GM19025 (cell line): Measurements from ENCODE around the gene PPEF1.
"Not testable (repeated sequence)": the region's sequence is repeated elsewhere in the genome, so short reads cannot be mapped to it uniquely, and the experiment has no call there.

Experiments used
- ATAC-seq: cut with Tn5 transposase; IDR thresholded peaks from one replicate; pipeline ENCODE4 v1.9.1; 2021; ENCODE audit warnings: mild to moderate bottlenecking, low read depth, moderate library complexity; ENCODE audit not compliant: unreplicated experiment

The PPEF1 gene

DNA sequence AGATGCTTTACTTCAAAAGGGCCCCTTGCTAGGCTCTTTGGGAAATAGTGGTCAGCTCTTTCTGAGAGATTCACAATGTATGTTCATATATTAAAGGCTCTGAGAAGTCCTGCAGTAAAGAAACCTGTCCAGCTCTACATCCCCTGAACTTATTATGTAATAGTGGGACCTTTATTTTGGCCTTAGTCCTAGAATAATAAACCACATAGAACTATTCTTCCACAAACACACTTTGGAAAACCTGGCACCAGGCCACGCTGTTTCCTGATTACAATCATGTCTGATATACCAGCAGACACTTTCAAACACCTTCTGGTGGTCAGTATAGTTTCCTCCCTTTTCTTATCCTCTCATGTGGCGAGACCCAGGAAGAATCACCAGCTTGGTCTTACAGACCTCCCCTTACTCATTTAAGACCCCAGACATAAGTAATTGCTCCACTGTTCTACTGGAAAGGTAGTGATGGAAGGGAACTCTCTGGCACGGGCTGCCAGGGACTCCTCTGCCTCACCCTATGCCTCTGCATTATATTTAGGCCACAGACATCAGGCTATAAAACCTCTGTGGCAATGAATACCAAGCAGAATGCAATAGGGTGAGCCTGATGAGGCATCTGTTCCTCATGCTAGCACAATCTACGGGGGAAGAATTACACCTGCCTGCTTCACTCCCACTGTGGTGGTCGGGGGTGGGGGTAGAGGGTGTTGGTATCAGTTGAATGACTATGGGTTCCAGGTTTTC lies 5.7 kb upstream of the PPEF1 start:
- ATAC-seq: no peak

DNA sequence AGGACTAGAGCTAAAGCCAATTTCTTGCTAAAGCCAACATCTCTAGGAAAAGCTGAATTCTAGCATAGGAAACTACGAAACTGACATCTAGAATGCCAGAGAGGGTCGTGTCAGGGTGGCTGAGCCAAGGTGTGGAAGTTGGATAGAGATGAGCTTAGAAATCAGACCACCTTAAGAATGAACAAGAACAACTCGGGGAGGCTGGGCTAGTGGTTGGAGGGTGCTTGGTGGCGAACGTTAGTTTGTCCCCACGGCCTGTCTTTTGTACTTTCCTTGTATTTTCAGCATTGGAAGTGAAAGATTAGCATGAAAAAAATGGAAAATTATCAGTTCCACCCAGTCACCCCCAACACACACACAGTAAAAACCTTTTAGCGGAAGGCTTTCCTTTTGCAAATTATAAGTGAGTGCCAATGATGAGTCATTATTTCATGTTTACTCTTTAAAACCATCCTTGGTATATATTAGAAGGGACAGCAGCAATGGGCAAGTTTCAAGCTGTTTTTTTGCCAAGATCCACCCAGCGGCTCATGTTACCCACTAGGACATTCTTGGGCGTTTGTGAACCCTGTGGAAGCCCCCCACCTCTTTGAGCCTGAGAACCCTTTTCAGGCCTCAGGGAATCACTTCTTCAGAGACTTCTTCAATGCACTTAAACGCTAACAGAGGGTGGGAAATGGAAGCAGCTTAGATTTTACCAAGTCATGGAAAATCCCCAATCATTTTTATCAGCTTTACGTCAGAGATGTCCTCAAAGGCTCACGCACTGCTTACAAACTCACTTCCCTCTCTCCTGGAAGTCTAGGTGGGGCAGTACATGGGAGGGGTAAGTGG lies 4.9 kb upstream of the PPEF1 start:
- no peak for ATAC-seq

DNA sequence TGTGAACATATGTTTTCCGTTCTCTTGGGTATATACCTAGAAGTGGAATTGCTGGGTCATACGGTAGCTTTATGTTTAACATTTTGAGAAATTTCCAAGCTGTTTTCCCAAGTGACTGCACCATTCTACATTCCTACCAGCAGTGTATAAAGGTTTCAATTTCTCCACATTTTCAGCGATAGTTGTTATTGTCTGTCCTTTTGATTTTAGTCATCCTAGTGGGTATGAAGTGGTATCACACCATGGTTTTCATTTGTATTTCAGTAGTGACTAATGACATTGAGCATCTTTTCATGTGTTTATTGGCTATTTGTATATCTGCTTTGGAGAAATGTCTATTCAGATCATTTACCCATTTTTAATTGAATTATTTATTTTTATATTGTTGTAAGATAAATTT lies 2.4 kb downstream of the PPEF1 start:
- ATAC-seq: no peak

DNA sequence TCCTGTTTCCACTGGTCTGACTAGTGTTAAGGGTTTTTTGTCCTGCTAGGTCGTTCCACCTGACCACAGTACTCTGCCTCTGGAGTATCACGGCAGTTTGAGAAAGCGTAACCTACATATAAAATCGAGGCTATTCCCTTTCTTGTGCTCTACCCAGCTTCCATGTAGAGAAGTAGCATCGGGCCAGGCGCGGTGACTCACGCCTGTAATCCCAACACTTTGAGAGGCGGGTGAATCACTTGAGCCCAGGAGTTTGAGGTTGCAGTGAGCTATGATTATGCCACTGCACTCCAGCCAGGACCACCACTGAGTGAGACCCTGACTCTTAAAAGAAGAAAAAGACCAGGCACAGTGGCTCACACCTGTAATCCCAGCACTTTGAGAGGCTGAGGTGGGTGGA lies 7.5 kb downstream of the PPEF1 start:
- ATAC-seq: no peak

DNA sequence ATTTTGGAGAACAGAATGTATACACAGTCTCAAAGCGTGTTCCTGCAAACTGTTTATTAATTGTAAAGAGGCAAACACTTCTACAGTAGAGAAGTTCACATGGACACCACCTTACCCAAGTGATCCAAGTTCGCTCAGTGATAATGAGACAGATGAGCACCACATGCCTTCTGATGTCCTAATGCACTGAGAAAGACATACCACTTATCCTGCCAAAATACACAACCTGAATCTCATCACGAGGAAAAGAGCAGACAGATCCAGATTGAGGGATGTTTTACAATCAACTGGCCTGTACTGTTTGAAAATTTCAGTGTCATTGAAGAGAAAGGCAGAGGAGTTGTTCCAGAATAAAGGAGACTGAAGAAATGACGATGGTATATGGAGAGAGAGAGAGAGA lies 12.4 kb downstream of the PPEF1 start:
- no peak for ATAC-seq

DNA sequence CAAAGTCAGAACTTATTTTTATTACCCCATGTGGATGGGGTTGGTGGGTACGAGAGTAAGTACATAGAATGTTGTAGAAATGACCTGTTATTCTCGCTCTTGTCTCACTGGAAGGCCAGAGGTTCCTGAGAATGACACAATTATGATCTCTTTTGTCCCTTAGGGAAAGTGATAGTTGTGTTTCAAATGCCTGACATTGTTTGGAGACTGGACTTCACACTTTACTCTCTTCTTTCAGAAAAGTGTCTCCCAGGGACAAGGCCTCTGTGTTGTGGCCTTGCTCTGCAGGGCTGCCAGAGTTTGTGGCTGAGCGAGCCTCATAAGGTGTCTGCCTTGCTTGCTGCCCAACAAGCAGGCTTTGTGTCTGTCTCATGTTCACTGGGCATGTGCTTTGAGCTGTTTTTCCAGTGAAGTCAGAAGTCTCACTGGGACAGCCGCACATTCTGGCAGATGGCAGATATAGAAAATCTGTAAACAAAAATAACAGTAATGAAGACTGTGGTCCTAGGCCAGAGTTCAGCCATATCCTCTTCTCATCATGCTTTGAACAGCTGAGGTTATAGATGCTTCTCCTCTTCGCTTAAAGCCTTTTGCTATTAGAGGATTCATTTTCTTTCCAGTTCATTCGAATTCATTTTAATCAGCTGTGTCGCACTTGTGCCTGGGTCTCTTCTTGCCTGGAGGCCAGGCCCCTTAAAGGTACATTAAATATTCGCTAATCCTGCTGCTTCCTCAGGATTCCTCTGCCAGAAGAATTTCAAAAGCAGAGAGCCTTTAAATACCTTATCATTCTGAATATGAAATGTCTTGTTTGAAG lies 14.4 kb downstream of the PPEF1 start:
- ATAC-seq: no peak

DNA sequence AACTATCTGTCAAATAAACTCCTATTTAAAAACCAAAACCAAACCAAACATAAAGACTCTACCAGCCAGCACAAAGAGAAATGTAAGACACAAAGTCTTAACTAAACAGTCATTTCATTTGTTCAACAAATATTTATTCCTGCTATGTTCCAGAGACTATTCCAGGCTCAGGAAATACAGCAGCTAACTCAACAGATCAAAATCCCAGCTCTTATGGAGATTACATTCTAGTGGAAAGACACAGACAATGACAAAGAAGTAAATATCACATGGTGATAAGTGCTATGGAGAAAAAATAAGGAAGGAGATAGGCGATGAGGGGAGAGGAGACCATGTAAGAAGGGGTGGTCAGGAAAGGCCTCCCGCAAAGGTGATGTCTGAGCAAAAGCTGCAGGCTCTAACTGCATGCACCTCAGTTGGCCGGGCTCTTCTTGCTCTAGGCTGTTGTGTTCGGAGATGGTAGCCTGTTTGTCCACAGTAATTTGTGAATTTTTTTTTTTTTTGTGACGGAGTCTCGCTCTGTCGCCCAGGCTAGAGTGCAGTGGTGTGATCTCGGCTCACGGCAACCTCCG lies 15.1 kb downstream of the PPEF1 start:
- ATAC-seq: no peak

DNA sequence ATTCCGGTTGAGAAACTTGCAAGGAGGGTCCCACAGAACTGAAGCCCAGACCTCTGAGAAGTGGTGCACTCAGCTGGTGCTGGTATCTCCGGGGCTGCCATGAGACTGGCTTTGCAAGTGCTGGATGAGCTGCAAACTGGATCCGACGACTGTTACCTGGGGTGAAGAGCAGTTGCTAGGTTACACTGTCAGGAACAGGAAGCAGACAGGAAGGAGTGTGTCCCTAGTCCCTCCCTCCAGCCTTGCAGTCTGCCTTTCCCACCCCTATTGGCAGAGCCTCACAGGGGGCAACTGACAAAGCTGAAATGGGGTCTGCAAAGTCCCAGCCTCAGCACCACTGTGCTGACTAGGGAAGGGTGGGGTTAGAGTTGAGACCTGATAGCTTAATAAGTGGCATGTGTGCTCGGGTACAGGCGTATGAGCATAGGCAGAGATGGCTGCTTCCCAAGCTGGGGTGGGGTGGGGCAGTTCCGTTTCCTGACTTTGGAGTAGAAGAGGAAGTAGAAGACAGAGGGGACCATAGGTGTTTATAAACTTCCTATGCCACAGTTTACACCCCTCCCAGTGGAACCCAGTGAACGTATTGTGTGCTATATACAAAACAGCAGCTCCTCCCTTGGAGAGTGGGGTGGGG lies 18.0 kb downstream of the PPEF1 start:
- ATAC-seq: no peak

DNA sequence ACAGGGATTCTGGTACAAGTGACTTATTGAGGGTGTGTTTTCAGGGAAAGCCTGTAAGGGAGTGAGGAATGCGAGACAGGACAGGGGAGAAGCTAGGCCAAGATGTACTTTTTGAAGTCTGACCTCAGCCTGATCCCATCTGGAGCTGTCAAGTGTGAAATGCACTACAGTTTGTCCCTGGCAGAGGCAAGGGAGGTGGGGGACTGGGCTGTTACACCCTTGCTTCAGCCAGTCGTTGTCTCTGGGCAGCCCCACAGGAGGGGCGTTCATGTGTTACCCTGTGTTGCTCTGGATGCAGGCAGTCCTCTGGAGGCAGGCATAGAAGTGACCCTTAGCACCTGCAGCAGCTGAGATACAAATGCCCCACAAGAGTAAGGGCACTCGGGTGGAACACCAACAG lies 25.8 kb downstream of the PPEF1 start:
- no peak for ATAC-seq

DNA sequence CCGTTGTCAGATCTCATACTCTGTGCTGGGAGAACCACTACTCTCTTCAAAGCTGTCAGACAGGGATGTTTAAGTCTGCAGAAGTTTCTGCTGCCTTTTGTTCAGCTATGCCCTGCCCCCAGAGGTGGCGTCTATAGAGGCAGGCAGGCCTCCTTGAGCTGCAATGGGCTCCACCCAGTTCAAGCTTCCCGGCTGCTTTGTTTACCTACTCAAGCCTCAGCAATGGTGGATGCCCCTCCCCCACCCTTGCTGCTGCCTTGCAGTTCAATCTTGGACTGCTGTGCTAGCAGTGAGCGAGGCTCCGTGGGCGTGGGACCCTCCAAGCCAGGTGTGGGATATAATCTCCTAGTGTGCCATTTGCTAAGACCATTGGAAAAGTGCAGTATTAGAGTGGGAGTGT lies 32.2 kb downstream of the PPEF1 start:
- ATAC-seq: not testable (repeated sequence)

DNA sequence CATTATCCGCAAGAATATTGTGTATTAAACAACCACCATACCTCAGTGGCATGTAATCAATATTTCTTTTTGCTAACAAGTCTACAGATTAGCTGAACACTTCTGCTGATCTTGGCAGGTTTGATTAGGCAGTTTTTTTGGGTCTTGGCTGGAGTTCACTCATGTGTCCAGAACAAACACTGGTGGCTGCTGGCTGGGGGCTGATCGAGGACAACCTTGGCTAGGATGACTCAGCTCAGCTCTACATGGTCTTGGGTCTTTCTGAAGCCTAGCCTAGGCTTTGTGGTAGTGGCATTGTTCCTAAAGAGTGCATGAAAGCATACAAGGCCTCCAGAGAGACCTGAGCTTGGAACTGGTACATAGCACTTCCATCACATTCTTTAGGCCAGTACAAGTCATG lies 41.1 kb downstream of the PPEF1 start:
- no peak for ATAC-seq

DNA sequence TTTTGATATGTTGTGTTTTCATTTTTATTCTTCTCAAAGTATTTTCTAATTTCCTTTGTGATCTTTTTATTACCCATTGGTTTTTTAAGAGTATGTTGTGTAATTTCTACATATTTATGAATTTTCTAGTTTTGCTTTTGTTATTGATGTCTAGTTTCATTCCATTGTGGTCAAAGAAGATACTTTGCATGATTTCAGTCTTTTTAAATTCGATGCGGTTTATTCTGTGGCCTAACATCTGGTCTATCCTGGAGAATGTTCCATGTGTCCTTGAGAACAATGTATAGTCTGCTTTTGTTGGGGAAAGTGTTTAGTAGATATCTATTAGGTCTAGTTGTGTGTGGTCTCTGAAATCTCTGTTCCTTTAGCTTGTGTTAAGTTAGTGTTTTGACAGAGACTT lies 46.2 kb downstream of the PPEF1 start:
- no peak for ATAC-seq

DNA sequence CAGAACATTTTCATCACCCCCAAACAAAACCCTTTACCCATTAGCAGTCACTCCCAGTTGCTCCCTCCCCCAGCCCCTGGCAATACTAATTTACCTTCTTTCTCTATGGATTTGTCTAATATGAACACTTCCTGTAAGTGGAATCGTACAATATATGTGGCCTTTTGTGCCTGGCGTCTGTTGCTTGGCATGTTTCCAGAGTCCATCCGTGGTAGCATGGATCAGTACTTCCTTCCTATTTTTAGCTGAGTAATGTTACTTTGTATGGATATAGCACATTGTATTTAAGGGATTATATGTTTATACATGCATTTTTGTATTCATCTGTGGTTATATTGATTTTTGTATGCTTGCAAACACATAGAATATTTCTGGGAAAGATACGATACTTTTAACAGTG lies 48.2 kb downstream of the PPEF1 start:
- no peak for ATAC-seq

DNA sequence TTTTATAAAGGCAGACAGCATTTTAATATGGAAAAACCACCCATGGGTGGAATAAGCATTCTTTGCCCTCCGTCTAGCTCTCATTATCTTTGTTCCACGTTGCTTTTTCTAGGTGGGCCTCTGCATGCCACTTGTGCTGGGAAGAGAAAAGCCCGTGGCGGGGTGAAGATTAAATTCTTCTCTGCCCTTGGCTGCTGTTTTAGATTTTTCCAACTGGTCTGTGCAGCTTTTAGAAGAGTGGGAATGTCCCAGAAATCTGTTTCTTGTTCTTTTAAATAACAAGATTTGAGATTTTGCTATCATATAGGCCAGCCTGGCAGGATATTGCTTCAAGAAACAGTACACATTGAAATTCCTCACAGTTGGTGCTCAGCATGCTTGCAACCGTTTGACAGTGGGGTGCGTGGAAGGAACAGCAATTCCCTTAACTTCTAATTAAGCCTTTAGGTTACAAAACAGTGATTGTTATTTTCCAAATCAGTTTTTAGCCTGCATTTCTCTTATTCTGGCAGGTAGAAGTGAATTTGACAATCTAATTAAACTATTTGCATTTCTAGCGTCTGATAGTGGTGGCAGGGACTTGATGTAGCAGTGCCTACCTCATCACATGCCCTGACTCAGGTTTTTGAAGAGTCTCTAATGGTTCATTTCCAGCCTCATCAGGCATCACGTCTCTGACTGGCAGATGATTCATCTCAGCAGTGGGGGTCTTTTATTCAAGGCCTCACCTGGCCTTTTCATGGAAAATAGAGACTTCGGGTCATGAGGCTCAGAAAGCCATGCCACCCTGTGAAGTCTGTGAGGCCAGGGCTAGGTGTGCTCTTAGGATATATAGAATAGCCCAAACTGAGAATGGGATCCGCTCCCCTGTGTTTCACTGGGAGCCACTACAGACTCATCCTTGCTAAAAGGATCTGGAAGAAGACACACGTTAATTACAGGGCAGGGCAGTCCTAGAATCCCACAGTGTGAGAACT lies 50.8 kb downstream of the PPEF1 start:
- ATAC-seq: no peak

DNA sequence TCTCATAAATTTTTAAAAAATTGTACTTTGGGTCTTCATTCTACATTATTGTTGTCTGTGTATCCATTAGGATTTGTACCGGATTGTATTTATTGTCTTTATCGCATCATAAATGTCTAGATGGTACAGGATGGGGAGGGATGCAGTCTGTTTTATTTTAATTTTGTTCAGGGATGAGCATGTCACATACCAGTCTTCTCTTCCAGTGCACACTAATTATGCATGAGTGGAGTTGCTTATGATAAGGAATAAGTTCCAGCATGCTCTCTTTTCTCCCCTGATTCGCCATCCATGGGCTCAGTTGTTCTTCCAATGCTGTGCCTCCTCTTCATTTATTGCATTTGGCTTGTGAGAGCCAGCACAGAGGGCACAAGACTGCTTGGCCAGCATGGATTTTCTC lies 54.3 kb downstream of the PPEF1 start:
- ATAC-seq: no peak

DNA sequence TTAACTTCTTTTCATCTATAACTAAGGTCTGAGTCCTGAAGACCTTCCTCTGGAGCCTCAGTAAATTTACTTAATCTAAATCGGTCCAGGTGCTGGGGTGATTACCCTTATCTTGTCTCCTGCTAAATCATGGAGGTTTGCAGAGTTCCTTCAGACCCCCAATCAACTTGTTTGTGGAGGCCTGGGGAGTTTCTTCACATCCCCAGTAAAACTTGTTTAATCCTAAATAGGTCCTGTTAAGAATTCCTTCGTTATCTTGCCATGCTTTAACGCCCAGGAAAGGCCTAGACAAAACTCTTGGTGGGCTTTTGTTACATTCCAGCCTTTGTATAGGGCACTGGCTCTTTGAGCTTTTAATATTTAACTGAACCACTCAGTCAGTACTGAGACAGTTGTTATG lies 55.7 kb downstream of the PPEF1 start:
- not testable (repeated sequence) for ATAC-seq

DNA sequence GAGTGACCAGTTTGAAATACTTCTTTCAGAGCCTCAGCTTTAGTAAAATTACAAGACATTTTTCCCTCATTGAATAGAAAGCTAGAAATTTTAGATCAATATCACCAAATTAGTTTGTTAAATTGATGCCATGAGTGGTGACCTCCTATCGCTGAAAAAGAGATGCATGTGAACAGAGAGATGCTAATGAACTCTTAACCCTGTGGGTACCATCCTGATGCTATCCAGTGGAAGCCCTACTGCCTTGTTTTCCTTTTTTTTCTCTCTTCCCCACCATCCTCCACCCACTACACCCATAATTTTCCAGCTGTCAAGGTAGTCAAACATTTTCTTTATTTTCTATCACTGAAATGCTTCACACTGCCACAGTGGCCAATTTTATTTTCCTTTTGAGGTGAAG lies 61.9 kb downstream of the PPEF1 start:
- ATAC-seq: no peak

DNA sequence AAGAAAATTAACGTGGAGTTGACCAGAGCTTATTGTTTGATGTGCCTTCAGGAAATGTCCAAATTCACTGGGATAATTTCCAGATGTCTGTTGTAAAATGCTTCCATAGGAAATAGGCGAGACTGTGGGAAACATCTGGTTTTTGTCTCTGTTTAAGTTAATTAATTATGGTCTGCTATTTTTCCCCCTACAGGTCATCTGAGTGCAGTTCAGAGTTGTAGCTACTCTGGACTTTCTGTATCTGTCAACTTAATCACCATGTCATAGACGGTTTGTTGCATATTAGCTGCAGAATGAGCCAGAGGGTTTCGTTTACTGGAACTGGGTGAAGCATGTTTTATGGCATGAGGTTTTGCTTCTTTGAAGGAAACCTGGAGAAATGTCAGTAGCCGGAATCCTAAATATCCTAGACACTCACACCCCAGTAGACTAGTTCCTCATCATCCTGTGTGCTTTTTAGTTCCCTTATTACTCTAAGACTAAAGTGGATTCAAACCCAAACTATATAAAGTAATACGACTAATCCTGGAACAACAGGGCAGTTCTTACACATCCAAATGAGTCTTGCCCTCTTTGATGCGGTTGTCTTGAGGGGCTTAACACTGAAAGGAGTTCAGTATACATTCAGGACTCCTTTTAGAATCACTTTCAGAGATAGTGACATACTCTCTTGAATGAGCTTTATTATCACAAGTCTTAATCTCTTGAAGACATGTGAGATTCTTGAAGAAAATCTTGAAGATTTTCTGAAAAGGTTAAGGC lies 62.5 kb downstream of the PPEF1 start:
- no peak for ATAC-seq

DNA sequence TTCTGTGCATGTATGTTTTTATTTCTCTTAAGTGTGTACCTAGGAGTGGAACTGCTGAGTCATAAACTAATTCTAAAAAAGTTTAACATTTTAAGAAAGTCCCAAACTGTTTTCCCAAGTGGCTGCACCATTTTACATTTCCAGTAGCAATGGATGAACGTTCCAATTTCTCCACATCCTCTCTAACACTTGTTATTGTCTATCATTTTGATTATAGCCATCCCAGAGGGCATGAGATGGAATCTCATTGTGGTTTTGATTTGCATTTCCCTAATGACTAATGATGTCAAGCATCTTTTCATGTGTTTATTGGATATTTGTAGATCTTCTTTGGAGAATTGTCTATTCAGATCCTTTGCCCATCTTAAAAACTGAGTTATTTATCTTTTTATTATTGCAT lies 82.5 kb downstream of the PPEF1 start:
- no peak for ATAC-seq
